ENCODE measurements around the gene CLMN. TPM values are rescaled to one million over a fixed set of nuclear protein-coding genes. Genes with fewer than 3 reads are reported as not detected.

CLMN gene
- total and polyA plus RNA-seq, 10 of the 15 experiments (the other 5 are each of a cell fraction or from before 2014, with no cell fraction given): 7.8 to 49.3 (median 18.5) TPM

GRCh38 chr14:95330591-95331370 lies 11.1 kb upstream of the CLMN start:
- Histone ChIP-seq H2AFZ (ENCODE audit: control insufficient read depth, low read depth, low read length) (no peak overlapping the region), H3K36me3 (ENCODE audit: control insufficient read depth in 2 of 2, insufficient read depth in 2 of 2, low read length in 1 of 2) (no peaks in the 10 kb centered on the region), H3K9me3 (replicated peaks; ENCODE audit: control insufficient read depth, insufficient read depth, low read length) (no peaks in the 10 kb centered on the region; the same call in 2 of the 3 replicates), H3K4me1 (ENCODE audit: control insufficient read depth, insufficient read depth, low read length) (peaks cover 22% of the 10 kb centered on the region), H3K4me2 (ENCODE audit: control insufficient read depth, insufficient read depth) (no peak overlapping the region), H3K9ac (ENCODE audit: control insufficient read depth, insufficient read depth, low read length) (no peak overlapping the region), H3K27me3 (replicated peaks in 1 of 2; ENCODE audit: control insufficient read depth in 2 of 2, insufficient read depth in 2 of 2, low read length in 1 of 2) (no peaks in the 10 kb centered on the region), H4K20me1 (ENCODE audit: control insufficient read depth, insufficient read depth) (no peaks in the 10 kb centered on the region), H3K27ac (ENCODE audit: control insufficient read depth, insufficient read depth) (no peak overlapping the region), H3K4me3 (no peak overlapping the region), H3K79me2 (ENCODE audit: control insufficient read depth, insufficient read depth, low read length) (no peaks in the 10 kb centered on the region)
- in situ Hi-C loops (cut with MboI) (no loop called here), intact Hi-C loops (cut with micrococcal nuclease; ENCODE audit: unreplicated experiment) (no loop called here)
- no peak for ATAC-seq
- CTCF ChIA-PET: interaction anchor here (0.8 to 1.0 kb wide), 2 partner anchors 10 to 31 kb away, joined by 4 to 5 read pairs; no protein-coding TSS in a partner anchor
- no TSS peak for BruUV-seq (replicated peaks)
- RAD21 ChIA-PET (ENCODE audit: unreplicated experiment): interaction anchor here (1.0 kb wide), 1 partner anchor 147 kb away, joined by 3 read pairs; no protein-coding TSS in a partner anchor
- 76% methylated on average over 20 of the region's 20 CpGs for WGBS (ENCODE audit: insufficient coverage, insufficient replicate concordance, low lambda C conversion rate, missing lambda C conversion rate)
- POLR2A ChIA-PET: no interaction called here
- no peak for FAIRE-seq
- SMC1A ChIA-PET (ENCODE audit: uncharacterized antibody, unreplicated experiment): interaction anchor here (1.3 to 1.4 kb wide), 2 partner anchors 21 to 119 kb away, joined by 3 read pairs; no protein-coding TSS in a partner anchor
- no peak for DNase-seq (ENCODE audit: low read depth, low spot score)
- no peak for TF ChIP-seq CEBPZ (IDR thresholded peaks at IDR 0.05; ENCODE audit: low read depth, low read length)
- TF ChIP-seq IRF4 (IDR thresholded peaks at IDR 0.05; ENCODE audit: low read depth, low read length): no peak
- TF ChIP-seq DPF2 (IDR thresholded peaks at IDR 0.05): no peak
- TF ChIP-seq TBL1XR1 (IDR thresholded peaks at IDR 0.05; ENCODE audit: low read depth, low read length): no peak
- TF ChIP-seq ATF2 (IDR thresholded peaks at IDR 0.05; ENCODE audit: low read length): no peak
- TF ChIP-seq ZBTB40 (IDR thresholded peaks at IDR 0.05; ENCODE audit: borderline replicate concordance): no peak
- TF ChIP-seq ELK1 (IDR thresholded peaks at IDR 0.05; ENCODE audit: low read depth, low read length): no peak
- no peak for TF ChIP-seq FOXK2 (IDR thresholded peaks at IDR 0.05)
- TF ChIP-seq WRNIP1 (IDR thresholded peaks at IDR 0.05; ENCODE audit: borderline replicate concordance, low read depth, low read length): no peak
- no peak for TF ChIP-seq YY1 (IDR thresholded peaks at IDR 0.05; ENCODE audit: low read depth, low read length)
- no peak for TF ChIP-seq E2F4 (IDR thresholded peaks at IDR 0.05; ENCODE audit: low read depth, low read length)

Measured in GM12878 (cell line).